GM23338 (cell line): ENCODE measurements around the gene MKRN1.

Experiments used
- CREB1 ChIP-seq: fragments of 250-450 bp; sonication (Bioruptor Pico); IDR thresholded peaks from 2 replicates; pipeline ENCODE4 v1.5.0; 2020; ENCODE audit warnings: low read depth, mild to moderate bottlenecking, moderate library complexity
- CTCF ChIP-seq, 2 experiments: fragments of 200-600 bp in 1 of 2; sonication (generic) in 1 of 2; conservative IDR thresholded peaks; 2 replicates each; pipeline versions ENCODE4 v1.5.1 to v1.6.1; 2016 to 2017; ENCODE audit warnings: antibody characterized with exemption in 2 of 2, low read depth in 2 of 2, mild to moderate bottlenecking in 2 of 2, moderate library complexity in 1 of 2
- ETS1 ChIP-seq: IDR thresholded peaks from 2 replicates; pipeline ENCODE4 v1.6.1; 2016; ENCODE audit warnings: antibody characterized with exemption
- EZH2 ChIP-seq: fragments of 200-600 bp; sonication (generic); IDR thresholded peaks from one replicate; pipeline ENCODE4 v1.8.0; 2017; ENCODE audit warnings: antibody characterized with exemption, mild to moderate bottlenecking, low read depth; ENCODE audit not compliant: unreplicated experiment
- EZH2phosphoT487 ChIP-seq: fragments of 200-600 bp; sonication (generic); IDR thresholded peaks from one replicate; pipeline ENCODE4 v1.8.1; 2018; ENCODE audit warnings: antibody characterized with exemption; ENCODE audit not compliant: unreplicated experiment
- JUNB ChIP-seq: IDR thresholded peaks from one replicate; pipeline ENCODE4 v1.6.1; 2016; ENCODE audit warnings: antibody characterized with exemption; ENCODE audit not compliant: unreplicated experiment
- POLR2AphosphoS5 ChIP-seq: IDR thresholded peaks from 2 replicates; pipeline ENCODE4 v1.6.1; 2016; ENCODE audit warnings: antibody characterized with exemption, low read depth
- REST ChIP-seq: IDR thresholded peaks from one replicate; pipeline ENCODE4 v1.6.1; 2018; ENCODE audit warnings: antibody characterized with exemption; ENCODE audit not compliant: unreplicated experiment
- STAT1 ChIP-seq: IDR thresholded peaks from one replicate; pipeline ENCODE4 v1.6.1; 2016; ENCODE audit warnings: antibody characterized with exemption; ENCODE audit not compliant: unreplicated experiment
- ZNF114 ChIP-seq: fragments of 250-450 bp; sonication (Bioruptor Pico); IDR thresholded peaks from 2 replicates; pipeline ENCODE4 v1.5.0; 2020; ENCODE audit warnings: mild to moderate bottlenecking, moderate library complexity
- ZNF331 ChIP-seq: fragments of 250-450 bp; sonication (Bioruptor Pico); IDR thresholded peaks from 2 replicates; pipeline ENCODE4 v1.5.0; 2020; ENCODE audit warnings: low read depth, mild to moderate bottlenecking, moderate library complexity

- no peak for TF ChIP-seq CTCF (conservative IDR thresholded peaks at IDR 0.05; ENCODE audit: low read depth in 2 of 2)
- TF ChIP-seq ETS1, result no peak
- TF ChIP-seq EZH2phosphoT487, result no peak
- no peak for TF ChIP-seq POLR2AphosphoS5
- TF ChIP-seq JUNB, result no peak
- no peak for TF ChIP-seq EZH2
- no peak for TF ChIP-seq CREB1 (CRISPR knock-in tag)
- TF ChIP-seq REST, result no peak
- TF ChIP-seq STAT1, result no peak
- no peak for TF ChIP-seq ZNF331 (CRISPR knock-in tag)
- no peak for TF ChIP-seq ZNF114 (CRISPR knock-in tag)
Observed at GRCh38 chr7:140518370-140519006, 39.2 kb upstream of the MKRN1 start.
